NT2/D1 (cell line): Measurements from ENCODE around the gene ASAP3.

ENCODE experiments used
- SUZ12 ChIP-seq: IDR thresholded peaks from 2 replicates; pipeline ENCODE4 v1.6.1; 2011; ENCODE audit not compliant: insufficient read length, insufficient read depth; ENCODE audit errors: extremely low read depth
- YY1 ChIP-seq: IDR thresholded peaks from 2 replicates; pipeline ENCODE4 v1.6.1; 2011; ENCODE audit not compliant: insufficient read length, insufficient read depth
- ZNF274 ChIP-seq: IDR thresholded peaks from 2 replicates; pipeline ENCODE4 v1.6.1; 2011; ENCODE audit warnings: mild to moderate bottlenecking, low read depth, low read length

DNA sequence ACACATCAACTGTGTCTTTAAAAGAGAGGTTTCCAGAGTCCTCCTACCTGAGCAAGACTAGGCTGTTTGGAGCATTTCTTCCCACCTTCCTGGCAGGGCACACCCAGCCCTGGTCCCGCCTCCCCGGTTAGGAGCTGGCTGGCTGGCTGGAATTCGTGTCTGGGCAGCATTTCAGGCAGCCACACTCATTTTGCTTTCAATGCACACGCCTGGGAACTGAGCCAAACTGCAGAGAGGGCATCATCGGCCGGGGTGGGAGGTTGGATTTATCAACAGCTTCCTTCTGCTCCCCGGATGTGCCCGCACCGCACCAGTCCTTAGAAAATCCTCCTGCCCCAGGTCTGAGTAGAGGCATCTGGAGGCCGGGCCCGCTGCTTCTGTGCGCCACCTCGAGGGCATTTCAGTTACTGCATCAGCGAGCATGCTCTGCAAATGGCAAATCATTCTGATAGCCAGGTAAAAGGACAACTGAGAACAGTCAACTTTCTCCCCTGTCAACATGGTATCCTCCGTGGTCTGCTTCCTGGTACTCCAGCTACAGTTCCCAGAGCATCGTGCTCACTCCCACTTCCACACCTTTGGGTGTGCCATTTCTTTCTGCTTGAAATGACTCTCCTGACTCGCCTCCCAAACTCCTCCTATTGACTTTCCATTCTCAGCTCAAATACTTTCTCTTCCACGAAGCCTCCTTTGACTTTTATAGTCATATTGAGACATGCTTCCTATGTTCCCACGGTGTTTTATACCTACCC is 80.1 kb downstream of the ASAP3 start:
- TF ChIP-seq ZNF274 (no peak), YY1 (no peak), SUZ12 (no peak)
